Right lung (tissue), 5 donors: Measurements from ENCODE around the gene JUP. TPM values are rescaled to one million over a fixed set of nuclear protein-coding genes. Genes with fewer than 3 reads are reported as not detected.

Source experiments
- DNase-seq, 2 donors: peaks; one replicate each; pipeline ENCODE4 v3.0.0-alpha.2; 2013
- polyA plus RNA-seq, 5 donors: library from polyadenylated mRNA; unstranded; fragments of 120-200 nt; gene quantifications; one replicate each; pipeline versions ENCODE4 v1.2.1 to v1.2.3, GENCODE V29; 2013; ENCODE audit warnings: inconsistent platforms in 1 of 5, low replicate concordance in 1 of 5; ENCODE audit not compliant: insufficient read length in 5 of 5, insufficient read depth in 1 of 5

Gene JUP
- polyA plus RNA-seq, 5 donors, result 81.3 to 137 (median 103) TPM

GRCh38 chr17:41762841-41763240 is 23.7 kb downstream of the JUP start:
- DNase-seq, result no peak

GRCh38 chr17:41762391-41762790 is 24.1 kb downstream of the JUP start:
- DNase-seq, result no peak

GRCh38 chr17:41760878-41761277 is 25.6 kb downstream of the JUP start:
- no peak for DNase-seq

- no peak for DNase-seq
These were observed 27.9 kb downstream of the JUP start for GRCh38 chr17:41758601-41759000.

GRCh38 chr17:41754066-41754465 is 32.4 kb downstream of the JUP start:
- no peak for DNase-seq

- DNase-seq, result no peak
These were observed 35.2 kb downstream of the JUP start for GRCh38 chr17:41751288-41751687.

GRCh38 chr17:41750862-41751261 is 35.6 kb downstream of the JUP start:
- no peak for DNase-seq

- DNase-seq, result no peak
These were observed 38.2 kb downstream of the JUP start for GRCh38 chr17:41748275-41748674.

- DNase-seq, result no peak
These were observed 44.8 kb downstream of the JUP start for GRCh38 chr17:41741709-41742108.

- DNase-seq, result no peak
These were observed 46.0 kb downstream of the JUP start for GRCh38 chr17:41740506-41740905.

- no peak for DNase-seq
These were observed 46.7 kb downstream of the JUP start for GRCh38 chr17:41739661-41740352.

- no peak for DNase-seq
These were observed 47.8 kb downstream of the JUP start for GRCh38 chr17:41738801-41739112.

- peak; percentile 70 to 81 for DNase-seq
These were observed 48.3 kb downstream of the JUP start for GRCh38 chr17:41738077-41738800.

GRCh38 chr17:41737680-41738023 is 48.9 kb downstream of the JUP start:
- no peak for DNase-seq

GRCh38 chr17:41736983-41737679 is 49.4 kb downstream of the JUP start:
- DNase-seq, result no peak

GRCh38 chr17:41735744-41736143 is 50.8 kb downstream of the JUP start:
- no peak for DNase-seq

GRCh38 chr17:41734949-41735313 is 51.6 kb downstream of the JUP start:
- no peak for DNase-seq

- DNase-seq, result peak in 1 of 2 donors; percentile 17
These were observed 52.2 kb downstream of the JUP start, which contains the start of gene HAP1 for GRCh38 chr17:41734139-41734948. HAP1 (minus strand) TSS chr17:41734643; CDS start chr17:41734634, 9 bp downstream.

- no peak for DNase-seq
These were observed 53.0 kb downstream of the JUP start for GRCh38 chr17:41733348-41734138.

GRCh38 chr17:41731836-41732235 is 54.7 kb downstream of the JUP start:
- no peak for DNase-seq

GRCh38 chr17:41730479-41730878 is 56.0 kb downstream of the JUP start:
- DNase-seq, result no peak
